NCI-H187 treated with DMSO at 0.1 percent for 48 hours (cell line): ENCODE measurements around the gene HIVEP3.

Experiments
- DNase-seq: peaks from one replicate; lab custom pipeline; 2025; lab: John Stamatoyannopoulos, UW

Gene HIVEP3

GRCh38 chr1:41847733-41848132 lies 71.0 kb downstream of the HIVEP3 start:
- no peak for DNase-seq

- DNase-seq, result no peak
Measured at GRCh38 chr1:41846625-41847405, 71.9 kb downstream of the HIVEP3 start.

- DNase-seq, result no peak
Measured at GRCh38 chr1:41844781-41845272, 73.9 kb downstream of the HIVEP3 start.

GRCh38 chr1:41844255-41844654 lies 74.5 kb downstream of the HIVEP3 start:
- no peak for DNase-seq

GRCh38 chr1:41842993-41843755 lies 75.5 kb downstream of the HIVEP3 start:
- no peak for DNase-seq

GRCh38 chr1:41842326-41842725 lies 76.4 kb downstream of the HIVEP3 start:
- no peak for DNase-seq

- DNase-seq, result no peak
Measured at GRCh38 chr1:41840592-41841246, 78.0 kb downstream of the HIVEP3 start.

- DNase-seq, result no peak
Measured at GRCh38 chr1:41838266-41838665, 80.5 kb downstream of the HIVEP3 start.

- DNase-seq, result no peak
Measured at GRCh38 chr1:41837691-41838090, 81.0 kb downstream of the HIVEP3 start.

GRCh38 chr1:41835485-41835884 lies 83.2 kb downstream of the HIVEP3 start:
- DNase-seq, result no peak

- DNase-seq, result no peak
Measured at GRCh38 chr1:41833519-41834000, 85.2 kb downstream of the HIVEP3 start.

- no peak for DNase-seq
Measured at GRCh38 chr1:41830726-41831125, 88.0 kb downstream of the HIVEP3 start.

- no peak for DNase-seq
Measured at GRCh38 chr1:41827991-41828570, 90.6 kb downstream of the HIVEP3 start.

GRCh38 chr1:41823471-41823870 lies 95.3 kb downstream of the HIVEP3 start:
- no peak for DNase-seq

GRCh38 chr1:41822866-41823265 lies 95.9 kb downstream of the HIVEP3 start:
- no peak for DNase-seq

- no peak for DNase-seq
Measured at GRCh38 chr1:41819843-41820242, 98.9 kb downstream of the HIVEP3 start.

GRCh38 chr1:41819069-41819468 lies 99.7 kb downstream of the HIVEP3 start:
- DNase-seq, result no peak

- no peak for DNase-seq
Measured at GRCh38 chr1:41816061-41816460, 102.7 kb downstream of the HIVEP3 start.

GRCh38 chr1:41813755-41814745 lies 104.7 kb downstream of the HIVEP3 start:
- no peak for DNase-seq

GRCh38 chr1:41813226-41813625 lies 105.5 kb downstream of the HIVEP3 start:
- DNase-seq, result no peak

GRCh38 chr1:41812453-41812852 lies 106.3 kb downstream of the HIVEP3 start:
- no peak for DNase-seq
